NCI-H2029 treated with DMSO at 0.1 percent for 48 hours (cell line): Measurements from ENCODE around the gene MICU1.
"Not testable (repeated sequence)": the region's sequence is repeated elsewhere in the genome, so short reads cannot be mapped to it uniquely, and the experiment has no call there.

Experiments
- DNase-seq: peaks from one replicate; lab custom pipeline; 2025; lab: John Stamatoyannopoulos, UW

The MICU1 gene

DNA sequence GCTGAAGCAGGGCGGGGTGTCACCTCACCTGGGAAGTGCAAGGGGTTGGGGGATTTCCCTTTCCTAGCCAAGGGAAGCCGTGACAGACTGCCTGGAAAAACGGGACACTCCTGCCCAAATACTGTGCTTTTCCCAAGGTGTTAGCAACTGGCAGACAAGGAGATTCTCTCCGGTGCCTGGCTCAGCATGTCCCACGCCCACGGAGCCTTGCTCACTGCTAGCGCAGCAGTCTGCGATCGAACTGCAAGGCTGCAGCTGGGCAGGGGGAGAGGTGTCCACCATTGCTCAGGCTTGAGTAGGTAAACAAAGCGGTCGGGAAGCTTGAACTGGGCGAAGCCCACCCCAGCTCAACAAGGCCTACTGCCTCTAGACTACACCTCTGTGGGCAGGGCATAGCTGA, 190.3 kb downstream of the MICU1 start:
- DNase-seq, result no peak

DNA sequence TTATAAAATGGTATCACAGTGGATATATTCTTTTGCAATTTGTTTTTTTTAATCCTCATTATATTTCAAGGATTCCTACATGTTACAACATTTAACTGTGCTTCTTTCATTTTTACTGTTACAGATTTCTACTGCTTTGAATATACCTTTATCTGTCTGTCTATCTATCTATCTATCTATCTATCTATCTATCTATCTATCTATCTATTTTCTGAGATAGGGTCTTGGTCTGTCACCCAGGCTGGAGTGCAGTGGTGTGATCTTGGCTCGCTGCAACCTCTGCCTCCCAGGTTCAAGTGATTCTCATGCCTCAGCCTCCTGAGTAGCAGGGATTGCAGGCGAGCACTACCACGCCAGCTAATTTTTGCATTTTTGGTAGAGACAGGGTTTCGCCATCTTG, 194.9 kb downstream of the MICU1 start:
- not testable (repeated sequence) for DNase-seq

DNA sequence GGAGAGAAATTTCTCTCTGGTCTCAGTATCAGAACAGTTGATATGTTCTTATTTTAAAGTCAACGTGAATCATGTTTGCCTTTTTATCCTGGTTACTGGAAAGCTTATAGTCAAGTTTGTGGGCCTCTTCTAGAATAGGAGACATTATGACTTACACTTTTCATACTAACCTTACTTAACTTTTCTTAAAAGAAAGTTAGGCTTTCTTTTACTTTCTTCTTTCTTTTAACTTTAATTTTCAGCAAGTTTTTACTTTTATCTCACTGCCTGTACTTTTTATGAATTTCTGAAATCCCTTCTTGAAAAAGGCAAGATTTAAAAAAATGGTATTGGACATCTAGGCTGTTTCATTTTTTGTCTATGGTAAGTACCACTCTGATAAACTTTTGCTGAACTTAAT, 195.9 kb downstream of the MICU1 start:
- no peak for DNase-seq

DNA sequence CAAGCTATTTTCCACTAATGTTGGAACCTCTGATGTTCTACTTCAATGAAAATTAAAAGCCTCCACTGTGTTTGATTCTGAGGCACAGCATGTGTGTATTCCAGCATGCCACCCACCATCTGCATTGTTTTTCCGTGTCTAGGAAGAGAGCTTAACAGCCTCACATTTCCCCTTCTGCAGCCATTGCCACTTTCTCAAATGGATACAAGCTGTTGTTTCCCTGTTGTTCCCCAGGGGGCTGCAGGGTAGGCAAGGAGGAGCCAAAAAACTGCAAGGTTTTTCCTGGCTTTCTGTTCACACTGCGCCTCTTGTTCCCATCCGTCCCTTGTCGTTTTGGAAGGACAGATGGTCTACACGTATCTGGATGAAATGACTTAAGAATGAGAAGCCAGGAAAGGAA, 198.9 kb downstream of the MICU1 start:
- DNase-seq, result no peak

DNA sequence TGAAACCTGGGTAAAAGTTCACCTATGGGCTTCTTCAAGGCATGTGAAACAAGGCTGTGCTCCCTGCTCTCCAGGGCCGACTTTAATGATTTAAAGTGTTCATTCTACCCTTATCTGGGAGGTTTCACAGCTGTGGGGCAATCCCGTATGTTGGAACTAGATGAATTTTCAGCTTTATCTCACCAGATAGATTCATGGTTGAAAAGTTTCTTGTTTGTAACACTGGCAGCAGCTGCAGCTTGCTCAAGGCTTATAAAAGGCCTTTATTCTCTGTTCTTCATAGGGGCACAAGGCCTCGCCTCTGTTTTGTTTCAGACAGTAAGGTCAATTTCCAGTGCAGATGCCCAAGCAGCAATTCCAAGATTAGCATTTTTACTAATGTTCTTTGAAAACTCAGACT, 200.7 kb downstream of the MICU1 start:
- no peak for DNase-seq

DNA sequence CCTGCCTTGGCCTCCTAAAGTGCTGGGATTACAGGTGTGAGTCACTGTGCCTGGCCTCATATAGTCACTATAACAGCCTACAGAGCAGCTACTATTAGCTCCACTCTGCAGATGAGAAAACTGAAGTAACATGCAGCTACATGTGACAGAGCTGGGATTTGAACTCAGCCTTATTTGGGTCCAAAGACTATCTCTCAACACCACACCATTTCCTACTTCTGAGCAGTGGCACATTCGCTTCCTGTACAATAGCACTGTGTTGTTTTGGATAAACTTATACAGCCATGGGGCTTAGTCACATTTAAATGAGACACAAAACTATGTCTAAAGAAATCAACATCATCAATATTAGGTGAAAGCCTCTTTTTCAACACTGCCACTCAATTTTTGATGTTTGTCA, 201.3 kb downstream of the MICU1 start:
- no peak for DNase-seq

DNA sequence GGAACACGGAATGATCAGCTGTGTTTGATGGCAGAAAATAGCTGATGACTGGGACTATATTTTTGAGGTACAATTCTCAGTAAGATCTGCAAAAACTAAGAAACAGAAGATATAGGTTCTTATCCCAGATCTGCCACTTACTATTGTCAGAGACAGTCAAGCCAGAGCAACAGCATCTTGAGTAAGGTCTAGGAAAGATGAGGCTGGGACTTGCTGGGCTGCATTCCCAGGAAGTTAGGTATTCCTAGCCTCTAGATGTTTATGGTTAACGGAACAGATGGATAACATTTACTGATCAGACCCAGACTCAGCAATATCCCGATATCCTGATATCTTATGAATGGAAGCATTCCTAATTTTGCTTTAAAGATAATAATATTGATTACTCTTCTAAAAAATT, 202.5 kb downstream of the MICU1 start:
- DNase-seq, result no peak

DNA sequence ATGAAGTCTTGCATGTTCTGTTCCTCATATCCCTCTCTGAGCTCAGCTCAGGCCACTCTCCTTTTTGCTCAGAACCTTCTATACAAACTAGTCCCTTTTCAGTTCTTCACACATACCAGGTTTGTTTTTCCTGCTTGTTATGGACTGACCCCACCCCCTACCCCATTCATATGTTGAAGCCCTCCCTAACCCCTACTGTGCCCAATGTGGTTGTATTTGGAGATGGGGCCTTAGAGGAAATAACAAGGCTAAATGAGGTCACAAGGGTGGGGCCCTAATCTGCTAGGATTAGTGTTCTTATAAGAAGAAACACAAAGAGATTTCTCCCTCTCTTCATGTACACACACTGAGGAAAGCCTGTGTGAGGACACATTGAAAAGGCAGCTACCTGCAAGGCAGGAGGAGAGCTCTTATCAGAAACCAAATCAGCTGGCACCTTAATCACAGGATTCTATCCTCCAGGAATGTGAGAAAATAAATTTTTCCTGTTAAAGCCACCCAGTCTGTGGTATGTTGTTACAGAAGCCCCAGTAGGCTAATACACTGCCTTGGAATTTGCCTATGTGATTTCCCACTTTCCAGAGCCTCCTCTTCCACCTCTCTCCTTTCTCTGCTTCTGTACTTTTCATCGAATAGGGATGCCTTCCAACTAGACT, 203.9 kb downstream of the MICU1 start:
- DNase-seq, result no peak

DNA sequence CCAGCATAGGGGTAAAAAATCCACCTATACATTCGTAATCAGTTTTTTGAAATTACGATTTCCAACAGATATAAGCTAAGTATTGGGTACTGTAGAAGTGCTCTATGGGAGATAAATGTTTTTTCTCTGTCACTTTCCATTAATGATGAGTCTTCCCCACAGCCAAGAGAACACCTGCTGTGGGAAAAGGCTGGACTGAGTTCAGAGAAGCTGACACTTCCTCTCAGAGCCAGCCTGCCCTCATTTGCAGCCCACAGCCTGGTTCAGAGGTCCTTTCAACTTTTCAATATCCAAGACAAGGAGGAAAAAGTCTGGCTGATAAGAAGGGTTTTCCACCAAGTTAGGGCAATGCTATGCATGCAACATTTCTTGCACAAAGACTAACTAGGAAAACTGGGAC, 206.6 kb downstream of the MICU1 start:
- no peak for DNase-seq

DNA sequence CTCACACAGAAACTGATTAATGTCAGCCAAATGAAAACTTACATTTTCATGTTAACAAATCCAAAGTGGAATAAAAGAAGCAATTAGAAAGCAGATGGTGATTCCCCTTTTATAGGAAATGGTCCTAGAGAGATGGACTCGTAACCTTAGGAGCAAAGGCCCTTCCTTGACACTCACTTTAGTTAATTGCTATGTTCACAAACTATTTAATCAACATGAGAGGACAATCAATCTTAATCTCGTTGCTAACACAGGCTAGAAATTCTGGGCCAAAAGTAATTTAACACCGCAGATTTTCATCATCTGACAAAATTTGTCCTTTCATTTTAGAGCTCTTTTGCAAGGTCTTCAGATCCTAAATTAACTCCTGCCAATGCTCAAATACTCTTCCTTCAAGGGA, 207.2 kb downstream of the MICU1 start:
- no peak for DNase-seq

DNA sequence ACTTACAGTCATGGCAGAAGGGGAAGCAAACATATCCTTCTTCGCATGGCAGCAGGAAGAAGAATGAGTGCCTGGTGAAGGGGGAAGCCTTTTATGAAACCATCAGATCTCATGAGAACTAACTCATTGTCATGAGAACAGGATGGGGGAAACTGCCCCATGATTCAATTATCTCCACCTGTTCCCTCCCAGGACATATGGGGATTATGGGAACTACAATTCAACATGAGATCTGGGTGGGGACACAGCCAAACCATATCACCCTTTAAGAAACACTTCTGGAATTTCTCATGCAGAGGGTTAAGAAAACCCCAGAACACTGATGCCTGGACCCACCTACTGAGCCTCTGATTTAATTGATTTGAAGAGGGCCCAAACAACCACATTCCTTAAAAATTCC, 207.9 kb downstream of the MICU1 start:
- DNase-seq, result no peak

DNA sequence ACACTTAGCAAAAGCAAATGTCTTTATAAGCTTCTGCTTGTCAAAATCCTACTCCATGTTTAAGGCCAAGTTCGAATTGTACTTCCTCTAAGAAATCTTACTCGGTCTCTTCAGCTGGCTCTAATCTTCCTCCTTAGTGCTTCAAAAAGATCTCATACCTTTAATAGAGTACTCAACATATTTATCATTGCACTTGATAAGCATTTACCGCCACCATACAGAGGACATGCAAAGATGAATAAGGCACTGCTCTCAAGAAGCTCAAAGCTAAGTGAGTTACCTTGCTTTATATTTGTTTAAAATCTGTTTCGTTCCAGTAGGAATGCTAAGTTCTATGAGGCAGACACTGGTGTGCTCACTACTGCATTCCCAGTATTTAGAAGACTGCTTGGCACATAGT, 209.2 kb downstream of the MICU1 start:
- DNase-seq, result no peak

DNA sequence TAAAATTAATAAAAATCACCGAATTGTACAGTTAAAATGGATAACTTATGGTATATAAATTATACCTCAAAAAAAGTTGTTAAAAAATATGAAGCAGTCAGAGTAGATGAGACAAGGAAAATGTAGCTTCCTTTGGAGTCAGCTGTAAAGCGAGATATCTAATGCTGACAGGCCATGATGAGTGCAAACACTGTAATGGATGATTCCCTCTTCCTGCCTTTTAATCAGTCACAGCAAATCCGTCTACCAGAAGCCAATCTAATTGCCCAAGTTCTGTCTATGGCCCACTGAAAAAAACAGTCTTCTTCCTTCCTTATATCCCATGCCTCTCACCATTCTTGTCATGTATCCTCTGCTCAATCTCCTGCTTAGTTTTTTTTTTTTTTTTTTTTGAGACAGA, 211.2 kb downstream of the MICU1 start:
- no peak for DNase-seq

DNA sequence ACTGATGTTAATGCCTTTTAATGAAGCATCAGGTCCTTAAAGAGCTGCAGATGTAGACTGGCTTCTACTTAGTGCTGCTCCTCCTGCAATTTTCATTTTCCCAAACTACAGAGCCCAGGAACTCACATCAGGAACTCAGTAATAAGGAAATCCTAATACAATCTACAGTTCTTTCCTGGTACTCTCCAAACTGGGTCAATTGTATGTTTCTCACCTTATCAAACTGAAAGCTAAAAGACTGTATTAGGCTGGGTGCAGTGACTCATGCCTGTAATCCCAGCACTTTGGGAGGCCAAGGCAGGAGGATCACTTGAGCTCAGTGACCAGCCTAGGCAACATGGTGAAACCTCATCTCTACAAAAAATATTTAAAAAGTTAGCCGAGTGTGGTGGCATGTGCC, 216.7 kb downstream of the MICU1 start:
- DNase-seq, result no peak

DNA sequence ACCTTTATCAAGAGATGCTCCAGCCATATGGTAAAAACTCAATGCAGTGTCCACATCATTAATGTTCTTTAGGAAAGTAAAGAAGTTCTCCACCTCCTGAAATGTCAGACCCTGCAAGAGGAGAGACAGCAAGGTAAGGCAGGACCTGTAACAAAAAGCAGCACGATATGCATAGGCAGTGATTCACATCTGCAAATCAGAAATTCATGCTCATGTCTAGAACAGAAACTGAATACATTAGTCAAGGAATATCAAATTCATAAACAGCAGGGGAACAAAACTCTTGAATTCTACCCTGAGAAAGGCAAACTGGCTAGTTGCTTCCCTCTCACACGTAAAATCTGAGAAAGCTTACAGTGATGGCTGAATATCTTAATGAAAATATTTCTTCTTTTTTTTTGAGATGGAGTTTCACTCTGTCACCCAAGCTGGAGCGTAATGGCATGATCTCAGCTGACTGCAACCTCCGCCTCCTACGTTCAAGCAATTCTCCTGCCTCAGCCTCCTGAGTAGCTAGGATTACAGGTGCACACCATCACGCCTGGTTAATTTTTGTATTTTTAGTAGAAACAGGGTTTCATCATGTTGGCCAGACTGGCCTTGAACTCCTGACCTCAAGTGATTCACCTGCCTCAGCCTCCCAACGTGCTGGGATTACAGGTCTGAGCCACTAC, 217.8 kb downstream of the MICU1 start:
- no peak for DNase-seq

DNA sequence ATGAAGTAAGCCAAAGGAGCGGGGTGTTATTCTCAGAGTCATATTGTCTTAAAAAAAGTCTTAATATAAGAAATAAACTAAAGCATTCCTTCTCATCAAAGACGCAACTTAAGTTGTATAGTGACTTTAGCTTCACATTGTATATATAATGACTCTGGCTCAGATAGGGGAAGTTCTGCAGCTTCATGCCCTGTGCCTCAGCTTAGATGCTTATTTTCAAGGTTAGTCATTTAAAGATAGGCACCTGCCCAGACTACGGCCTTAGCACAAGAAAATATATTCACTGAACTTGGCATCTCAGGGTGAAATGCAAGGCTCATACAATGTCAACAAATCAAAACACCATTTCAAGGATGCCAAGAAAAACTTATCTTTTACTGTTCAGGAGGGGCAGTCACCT, 218.4 kb downstream of the MICU1 start:
- no peak for DNase-seq

DNA sequence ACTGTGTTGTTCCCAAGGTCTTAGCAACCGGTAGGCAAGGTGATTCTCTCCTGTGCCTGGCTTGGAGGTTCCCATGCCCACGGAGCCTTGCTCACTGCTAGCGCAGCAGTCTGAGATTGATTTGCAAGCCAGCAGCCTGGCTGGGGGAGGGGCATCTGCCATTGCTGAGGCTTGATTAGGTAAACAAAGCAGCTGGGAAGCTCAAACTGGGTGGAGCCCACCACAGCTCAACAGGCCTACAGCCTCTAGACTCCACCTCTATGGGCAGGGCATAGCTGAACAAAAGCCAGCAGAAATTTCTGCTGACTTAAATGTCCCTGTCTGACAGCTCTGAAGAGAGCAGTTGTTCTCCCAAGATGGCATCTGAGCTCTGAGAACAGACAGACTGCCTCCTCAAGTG, 230.3 kb downstream of the MICU1 start:
- DNase-seq, result not testable (repeated sequence)

DNA sequence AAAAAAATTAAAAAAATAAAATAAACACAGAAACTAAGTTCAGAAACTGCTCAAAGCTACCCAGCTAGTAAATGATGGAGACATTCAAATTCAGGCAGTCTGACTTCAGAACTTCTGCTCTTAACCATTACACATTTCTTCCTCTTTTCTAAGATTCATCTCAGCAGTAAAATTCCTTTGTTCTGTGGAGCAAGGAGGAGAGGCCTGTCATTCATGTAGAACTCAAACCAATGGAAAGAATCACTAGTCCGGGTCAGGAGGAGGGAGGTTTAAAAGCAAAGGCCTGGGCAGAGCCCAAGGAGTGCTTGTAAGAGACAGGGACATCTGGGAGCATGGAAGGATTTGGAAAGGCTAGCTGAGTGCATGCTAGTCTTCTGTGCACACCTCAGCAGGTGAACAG, 233.3 kb downstream of the MICU1 start:
- no peak for DNase-seq

DNA sequence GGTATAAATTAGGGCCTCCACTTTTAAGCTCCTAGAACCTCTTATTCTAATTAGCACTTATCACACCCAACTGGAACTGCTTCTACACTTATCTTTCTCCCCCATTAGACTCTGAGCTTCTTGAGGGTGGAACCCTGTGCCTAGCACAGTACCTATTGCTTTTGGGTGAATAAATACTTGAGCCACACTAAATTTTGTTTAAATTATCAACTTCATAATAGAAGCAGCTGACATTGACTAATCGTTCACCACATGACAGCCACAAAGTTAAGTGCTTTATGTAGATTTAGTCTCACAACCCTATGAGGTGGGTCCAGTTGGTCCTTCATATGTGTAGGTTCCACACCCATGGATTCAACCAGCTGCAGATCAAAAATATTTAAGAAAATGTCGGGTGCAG, 235.1 kb downstream of the MICU1 start:
- no peak for DNase-seq

DNA sequence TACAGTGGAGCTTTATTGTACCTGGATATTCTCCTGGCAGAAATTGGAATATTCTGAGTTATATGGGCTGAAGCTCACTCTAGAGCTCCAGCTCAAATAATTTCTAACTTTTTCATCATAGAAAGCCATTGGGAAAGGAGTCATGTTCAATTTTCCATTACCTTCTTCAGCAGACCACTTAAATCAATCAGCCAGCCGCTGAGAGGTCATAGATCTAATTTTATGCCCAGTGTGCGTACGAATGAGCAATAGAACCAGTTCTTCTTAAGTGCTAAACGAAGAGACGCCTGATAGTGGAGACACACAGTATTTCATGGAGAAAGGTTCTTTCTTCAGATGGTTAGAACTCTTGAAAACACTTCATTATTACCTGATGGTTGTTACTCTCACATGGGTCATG, 236.2 kb downstream of the MICU1 start:
- DNase-seq, result no peak

DNA sequence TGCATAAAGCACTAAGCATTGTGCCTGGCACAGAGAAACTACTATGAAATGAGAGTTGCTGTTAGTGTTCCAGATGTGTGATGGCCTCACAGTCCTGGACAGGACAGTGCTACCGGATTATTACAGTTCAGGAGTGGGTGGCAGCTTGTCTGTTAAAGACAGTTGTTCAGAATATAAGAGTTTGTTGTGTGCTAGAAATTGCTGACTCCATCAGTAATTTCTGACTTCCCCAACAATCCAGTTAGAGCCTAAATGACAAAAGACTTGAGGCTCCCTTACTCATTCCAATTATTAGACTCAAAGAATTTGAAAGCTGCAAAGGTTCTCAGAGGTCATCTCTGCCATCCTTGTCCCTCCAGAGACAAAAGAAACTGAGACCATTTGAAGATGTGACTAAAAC, 236.9 kb downstream of the MICU1 start:
- DNase-seq, result no peak

DNA sequence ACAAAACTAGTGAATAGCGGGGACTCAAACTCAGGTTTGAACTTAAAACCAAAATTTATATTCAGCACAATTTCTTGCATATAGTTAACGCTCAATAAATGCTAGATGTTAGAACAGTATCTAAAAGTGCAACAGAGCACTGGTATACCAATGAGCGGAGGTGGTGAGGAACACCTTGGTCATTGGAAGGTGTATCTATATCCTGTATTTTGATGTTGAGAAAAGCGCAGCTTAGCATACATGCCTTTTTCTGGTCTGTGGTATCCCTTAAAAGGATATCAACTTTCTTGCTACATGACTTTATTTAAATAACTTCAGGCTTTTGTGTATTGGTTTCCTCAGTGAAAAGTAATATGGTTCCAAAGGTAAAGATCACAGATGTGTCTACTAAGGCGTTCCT, 237.8 kb downstream of the MICU1 start:
- no peak for DNase-seq

DNA sequence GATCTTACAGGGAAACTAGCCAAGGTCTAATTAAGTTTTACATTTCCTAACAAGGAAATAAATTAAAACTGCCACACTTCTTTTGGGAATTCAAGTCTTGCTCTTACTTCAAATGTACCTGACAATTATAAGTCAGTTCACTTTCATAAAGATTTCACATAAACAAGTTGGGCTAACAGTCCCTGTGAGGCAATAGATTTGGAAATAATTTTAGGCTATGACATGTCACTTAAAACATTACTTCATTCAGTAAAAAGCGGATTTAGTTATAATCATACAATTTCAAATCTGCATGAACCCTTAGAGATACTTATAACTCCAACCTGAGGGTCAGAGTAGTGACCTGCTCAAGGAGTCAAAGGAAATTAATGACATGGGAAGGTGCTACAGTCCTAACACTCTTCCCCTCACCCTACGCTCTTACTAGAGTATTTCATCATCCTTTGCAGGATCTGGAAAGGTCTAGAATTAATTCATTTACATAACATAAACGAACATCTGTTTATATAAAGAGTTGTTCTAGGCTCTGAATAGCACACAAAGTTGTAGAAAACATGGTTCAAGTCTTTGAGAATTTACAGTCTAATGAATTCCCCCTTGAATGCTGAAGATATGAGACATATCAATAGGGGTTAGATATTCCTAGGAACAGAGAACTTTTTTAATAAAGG, 238.8 kb downstream of the MICU1 start:
- no peak for DNase-seq

DNA sequence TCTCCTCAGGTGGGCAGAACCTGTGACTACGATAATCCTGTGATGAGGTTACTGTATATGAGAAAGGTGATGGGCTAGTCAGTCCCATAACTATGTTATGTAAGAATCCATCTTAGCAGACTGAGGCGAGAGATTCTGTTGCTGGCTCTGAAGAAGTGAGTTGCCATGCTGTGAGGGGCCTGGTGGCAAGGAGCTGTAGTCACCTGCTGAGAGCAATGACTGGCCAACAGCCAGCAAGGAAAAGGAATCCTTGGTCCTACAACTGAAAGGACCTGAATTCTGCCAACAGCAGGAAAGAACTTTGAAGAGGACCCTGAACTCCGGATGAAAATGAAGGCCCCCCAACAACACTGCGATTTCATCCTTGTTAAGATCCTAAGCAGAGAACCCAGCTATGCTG, 240.2 kb downstream of the MICU1 start:
- DNase-seq, result no peak
